DMS79 treated with DMSO at 0.1 percent for 48 hours (cell line): ENCODE results near the gene TXNDC11.

Source experiments
- DNase-seq: peaks from one replicate; lab custom pipeline; 2025; lab: John Stamatoyannopoulos, UW

TXNDC11 gene

GRCh38 chr16:11650641-11651591, 91.7 kb downstream of the TXNDC11 start:
- no peak for DNase-seq

GRCh38 chr16:11649276-11649675, 93.4 kb downstream of the TXNDC11 start:
- DNase-seq: no peak

- no peak for DNase-seq
Measured at GRCh38 chr16:11642765-11643116, 99.9 kb downstream of the TXNDC11 start.

- peak; percentile 71 for DNase-seq
Measured at GRCh38 chr16:11640987-11641817, 101.5 kb downstream of the TXNDC11 start.

- peak; percentile 50 for DNase-seq
Measured at GRCh38 chr16:11639925-11640899, 102.4 kb downstream of the TXNDC11 start.

GRCh38 chr16:11639008-11639562, 103.6 kb downstream of the TXNDC11 start:
- DNase-seq: no peak

GRCh38 chr16:11638140-11638539, 104.5 kb downstream of the TXNDC11 start:
- no peak for DNase-seq

GRCh38 chr16:11637320-11637719, 105.3 kb downstream of the TXNDC11 start:
- no peak for DNase-seq

GRCh38 chr16:11636172-11636721, 106.4 kb downstream of the TXNDC11 start:
- peak; percentile 50 for DNase-seq

GRCh38 chr16:11635679-11636171, 106.9 kb downstream of the TXNDC11 start:
- no peak for DNase-seq

- DNase-seq: no peak
Measured at GRCh38 chr16:11635113-11635652, 107.5 kb downstream of the TXNDC11 start.

- no peak for DNase-seq
Measured at GRCh38 chr16:11634312-11634711, 108.3 kb downstream of the TXNDC11 start.

GRCh38 chr16:11633113-11633512, 109.5 kb downstream of the TXNDC11 start:
- no peak for DNase-seq

GRCh38 chr16:11632455-11632939, 110.2 kb downstream of the TXNDC11 start:
- DNase-seq: no peak

GRCh38 chr16:11631214-11631613, 111.4 kb downstream of the TXNDC11 start:
- no peak for DNase-seq

- DNase-seq: no peak
Measured at GRCh38 chr16:11630768-11631056, 111.9 kb downstream of the TXNDC11 start.

GRCh38 chr16:11630046-11630767, 112.5 kb downstream of the TXNDC11 start:
- peak; percentile 56 for DNase-seq
